K562 (cell line): ENCODE data around the gene EYA2. TPM values are rescaled to one million over a fixed set of nuclear protein-coding genes. Genes with fewer than 3 reads are reported as not detected.

ENCODE experiments used
- CBFA2T3 ChIP-seq: fragments of 450-650 bp; IDR thresholded peaks from 2 replicates; pipeline ENCODE4 v1.6.1; 2017
- CREBBP ChIP-seq: IDR thresholded peaks from one replicate; pipeline ENCODE4 v1.6.1; 2012; ENCODE audit warnings: low read depth, mild to moderate bottlenecking, control low read depth, inconsistent platforms, low read length
- CTBP1 ChIP-seq: fragments of 450-650 bp; IDR thresholded peaks from 2 replicates; pipeline ENCODE4 v1.6.1; 2016; ENCODE audit warnings: borderline replicate concordance
- HNRNPH1 ChIP-seq: fragments of 200-400 bp; formaldehyde crosslinking; optimal IDR thresholded peaks from 2 replicates; pipeline ENCODE3; 2017; ENCODE audit warnings: low read depth, mild to moderate bottlenecking, low read length, moderate library complexity
- KDM1A ChIP-seq, 2 experiments: fragments of 450-650 bp; IDR thresholded peaks; 2 replicates each; pipeline ENCODE4 v1.6.1; 2016; ENCODE audit warnings: mild to moderate bottlenecking in 2 of 2
- MLLT1 ChIP-seq, 2 experiments: fragments of 450-650 bp; IDR thresholded peaks; 2 replicates each; pipeline ENCODE4 v1.6.1; 2016
- MTA1 ChIP-seq: fragments of 450-650 bp; IDR thresholded peaks from 2 replicates; pipeline ENCODE4 v1.6.1; 2017; ENCODE audit warnings: borderline replicate concordance
- MTA2 ChIP-seq: fragments of 450-650 bp; IDR thresholded peaks from 2 replicates; pipeline ENCODE4 v1.6.1; 2016; ENCODE audit warnings: low read depth
- NCOA2 ChIP-seq, 2 experiments: fragments of 450-650 bp; IDR thresholded peaks; 2 replicates each; pipeline ENCODE4 v1.6.1; 2018; ENCODE audit warnings: mild to moderate bottlenecking in 2 of 2, moderate library complexity in 1 of 2; ENCODE audit not compliant: partially characterized antibody in 2 of 2
- NFRKB ChIP-seq: fragments of 450-650 bp; IDR thresholded peaks from 2 replicates; pipeline ENCODE4 v1.6.1; 2016; ENCODE audit warnings: low read depth
- POLR2AphosphoS5 ChIP-seq: IDR thresholded peaks from 2 replicates; pipeline ENCODE4 v1.6.1; 2011; ENCODE audit warnings: mild to moderate bottlenecking, low read depth, low read length, moderate library complexity; ENCODE audit not compliant: control insufficient read depth, insufficient read depth
- PRPF4 ChIP-seq: fragments of 200-400 bp; formaldehyde crosslinking; IDR thresholded peaks from one replicate; pipeline ENCODE4 v1.6.1; 2017; ENCODE audit warnings: low read length, low read depth, mild to moderate bottlenecking; ENCODE audit not compliant: insufficient read depth, poor library complexity, severe bottlenecking
- RBM14 ChIP-seq: fragments of 200-400 bp; formaldehyde crosslinking; IDR thresholded peaks from 2 replicates; pipeline ENCODE4 v1.6.1; 2018; ENCODE audit warnings: low read depth, mild to moderate bottlenecking, low read length, moderate library complexity, borderline replicate concordance; ENCODE audit not compliant: insufficient read depth
- SIRT6 ChIP-seq: IDR thresholded peaks from one replicate; pipeline ENCODE4 v1.6.1; 2012; ENCODE audit warnings: low read depth, mild to moderate bottlenecking, control low read depth, inconsistent platforms, low read length, moderate library complexity
- SMARCA4 ChIP-seq: fragments of 450-650 bp; IDR thresholded peaks from 2 replicates; pipeline ENCODE4 v1.6.1; 2016
- SP1 ChIP-seq: sonication (generic); formaldehyde crosslinking; IDR thresholded peaks from 2 replicates; pipeline ENCODE4 v1.8.1; 2022; ENCODE audit warnings: mild to moderate bottlenecking, missing genetic modification reagents
- SPI1 ChIP-seq: IDR thresholded peaks from 2 replicates; pipeline ENCODE4 v1.6.1; 2011; ENCODE audit warnings: low read depth, low read length, control low read depth, borderline replicate concordance
- SRSF1 ChIP-seq: fragments of 200-400 bp; formaldehyde crosslinking; IDR thresholded peaks from 2 replicates; pipeline ENCODE4 v1.6.1; 2017; ENCODE audit warnings: mild to moderate bottlenecking, low read depth, low read length, moderate library complexity
- TFAP4 ChIP-seq: sonication (generic); formaldehyde crosslinking; IDR thresholded peaks from 2 replicates; pipeline ENCODE4 v1.8.0; 2022; ENCODE audit warnings: missing genetic modification reagents, mild to moderate bottlenecking, moderate library complexity, borderline replicate concordance
- YY1 ChIP-seq, 3 experiments: IDR thresholded peaks; 2 replicates each; pipeline ENCODE4 v1.6.1; 2011; ENCODE audit warnings: low read length in 2 of 3, mild to moderate bottlenecking in 2 of 3, moderate library complexity in 2 of 3, borderline replicate concordance in 1 of 3, control low read depth in 1 of 3, low read depth in 1 of 3; ENCODE audit not compliant: insufficient read depth in 3 of 3, insufficient replicate concordance in 2 of 3, control insufficient read depth in 1 of 3, insufficient read length in 1 of 3; ENCODE audit errors: extremely low read depth in 1 of 3
- ZKSCAN1 ChIP-seq: fragments of 150-350 bp; IDR thresholded peaks from 2 replicates; pipeline ENCODE4 v1.6.1; 2016; ENCODE audit warnings: low read depth, low read length
- ZNF146 ChIP-seq: IDR thresholded peaks from one replicate; pipeline ENCODE4 v1.6.1; 2018; ENCODE audit warnings: missing compliant biosample characterization; ENCODE audit not compliant: unreplicated experiment
- ZNF217 ChIP-seq: sonication (generic); formaldehyde crosslinking; IDR thresholded peaks from 2 replicates; pipeline ENCODE4 v1.8.0; 2022; ENCODE audit warnings: mild to moderate bottlenecking, missing genetic modification reagents
- ZNF280A ChIP-seq: fragments of 450-650 bp; IDR thresholded peaks from 2 replicates; pipeline ENCODE4 v1.6.1; 2018; ENCODE audit warnings: mild to moderate bottlenecking, low read depth; ENCODE audit not compliant: partially characterized antibody
- ZNF316 ChIP-seq: fragments of 450-650 bp; IDR thresholded peaks from 2 replicates; pipeline ENCODE4 v1.6.1; 2016
- ZNF79 ChIP-seq: fragments of 250-450 bp; sonication (Bioruptor Pico); IDR thresholded peaks from 2 replicates; pipeline ENCODE4 v1.4.0; 2020; ENCODE audit warnings: low read depth, mild to moderate bottlenecking, moderate library complexity
- polyA plus RNA-seq, 8 experiments: library from polyadenylated mRNA; depleted of rRNA in 4 of 8; stranded (reverse) in 5 of 8; unstranded in 3 of 8; fragments of >200 nt; fragmentation: Nextera tagmentation in 2 of 8; fragmentation: Illumina TruSeq in 1 of 8; extraction: Ambion mirVana in 2 of 8; extraction: Trizol in 1 of 8; gene quantifications; 2 replicates each; pipeline versions ENCODE4 v1.2.1 to v1.2.3, GENCODE V29; 2011 to 2014; ENCODE audit warnings: inconsistent platforms in 1 of 8, missing spikeins in 1 of 8
- total RNA-seq, 7 experiments: library from RNA; depleted of rRNA in 6 of 7; stranded (reverse); fragments of >200 nt in 6 of 7; fragmentation: Illumina TruSeq in 2 of 7; extraction: Trizol in 2 of 7; gene quantifications; 2 replicates each; pipeline versions ENCODE4 v1.2.1 to v1.2.3, GENCODE V29; 2011 to 2021; ENCODE audit warnings: low replicate concordance in 1 of 7

Gene EYA2
- total and polyA plus RNA-seq, 9 of the 15 experiments (the other 6 are each of a cell fraction or from before 2014, with no cell fraction given), result 0.03 TPM; not detected in 8

GRCh38 chr20:47042464-47042863, 147.8 kb downstream of the EYA2 start (continued):
- TF ChIP-seq SPI1 (peak; percentile 77), TFAP4 (CRISPR knock-in tag) (peak; percentile 15; the same call in 1 of the 2 replicates), SMARCA4 (0 out of 2 replicates have a peak, but pooled peaks have one; percentile 15), ZNF316 (no peak), HNRNPH1 (no peak), KDM1A (IDR thresholded peaks at IDR 0.05) (0 out of 4 replicates have a peak, but pooled peaks of 1 of the 2 experiments have one; percentile 11), ZNF217 (CRISPR knock-in tag) (no peak), CTBP1 (peak; percentile 50; the same call in 1 of the 2 replicates), SIRT6 (no peak), PRPF4 (no peak), NFRKB (no peak), ZNF280A (no peak), SP1 (CRISPR knock-in tag) (no peak), ZNF146 (CRISPR knock-in tag) (no peak), ZNF79 (CRISPR knock-in tag) (no peak), YY1 (IDR thresholded peaks at IDR 0.05; ENCODE audit: borderline replicate concordance in 1 of 3, control insufficient read depth in 1 of 3, extremely low read depth in 1 of 3, insufficient read depth in 3 of 3, insufficient read length in 1 of 3, insufficient replicate concordance in 2 of 3, low read depth in 1 of 3, low read length in 2 of 3) (no peak), CREBBP (no peak), POLR2AphosphoS5 (0 out of 2 replicates have a peak, but pooled peaks have one; percentile 49), MTA1 (no peak), MLLT1 (IDR thresholded peaks at IDR 0.05) (no peak), RBM14 (no peak), MTA2 (0 out of 2 replicates have a peak, but pooled peaks have one; percentile 34), NCOA2 (IDR thresholded peaks at IDR 0.05; ENCODE audit: partially characterized antibody in 2 of 2) (no peak), ZKSCAN1 (no peak), CBFA2T3 (peak; percentile 93), SRSF1 (no peak)
